ENCODE data around the gene APOBEC2. TPM values are rescaled to one million over a fixed set of nuclear protein-coding genes. Genes with fewer than 3 reads are reported as not detected.

APOBEC2 gene
- total and polyA plus RNA-seq, 2 of the 13 experiments (the other 11 are each of a cell fraction or from before 2014, with no cell fraction given) = 0.09 TPM; not detected in 1

DNA sequence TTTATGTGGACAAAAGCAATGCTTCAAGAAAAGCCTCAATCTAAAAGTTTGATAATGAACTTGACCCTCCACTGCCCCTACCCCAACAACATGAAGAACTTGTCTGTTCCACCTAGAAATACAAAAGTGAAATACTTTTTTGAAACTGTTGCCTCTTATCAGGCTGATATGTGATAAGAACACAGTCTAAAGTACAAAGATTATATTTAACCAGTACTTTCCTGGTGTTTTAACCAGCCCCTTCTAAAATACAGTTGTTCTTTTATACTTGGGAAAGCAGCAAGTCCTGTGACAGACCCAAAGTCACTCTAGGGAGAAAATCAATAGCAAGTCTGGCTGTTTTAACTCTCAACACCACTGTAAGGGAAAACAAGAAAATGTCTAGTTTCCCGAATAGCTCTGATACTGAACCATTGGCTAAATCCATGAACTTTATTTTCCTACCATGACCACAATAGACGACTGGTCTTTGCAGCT lies 12.6 kb downstream of the APOBEC2 start (continued):
- TF ChIP-seq ZNF724P (CRISPR knock-in tag; IDR thresholded peaks at IDR 0.05; ENCODE audit: borderline replicate concordance) (no peak), MED8 (CRISPR knock-in tag; IDR thresholded peaks at IDR 0.05; ENCODE audit: insufficient replicate concordance) (no peak), AGO2 (optimal IDR thresholded peaks at IDR 0.05; ENCODE audit: low read depth, low read length) (no peak), NFYC (CRISPR knock-in tag; IDR thresholded peaks at IDR 0.05) (peak; percentile 0; the same call in 1 of the 2 replicates), ZNF549 (CRISPR knock-in tag; IDR thresholded peaks at IDR 0.05) (no peak), PCBP2 (optimal IDR thresholded peaks at IDR 0.05; ENCODE audit: low read depth, low read length, poor library complexity, severe bottlenecking) (no peak), HHEX (CRISPR knock-in tag; IDR thresholded peaks at IDR 0.05) (no peak), ZNF780A (CRISPR knock-in tag; IDR thresholded peaks at IDR 0.05) (0 out of 2 replicates have a peak, but pooled peaks have one; percentile 52), NRL (CRISPR knock-in tag; IDR thresholded peaks at IDR 0.05; ENCODE audit: borderline replicate concordance) (no peak), ZNF891 (CRISPR knock-in tag; IDR thresholded peaks at IDR 0.05) (no peak), HOXA3 (CRISPR knock-in tag; IDR thresholded peaks at IDR 0.05) (no peak), CENPX (CRISPR knock-in tag; IDR thresholded peaks at IDR 0.05) (no peak), TCF12 (IDR thresholded peaks at IDR 0.05) (no peak), TCF12 (CRISPR knock-in tag; IDR thresholded peaks at IDR 0.05) (peak; percentile 47; the same call in 1 of the 2 replicates), ZFP36L1 (CRISPR knock-in tag; IDR thresholded peaks at IDR 0.05) (no peak), RFX5 (IDR thresholded peaks at IDR 0.05; ENCODE audit: low read depth, low read length) (no peak)
- TF ChIP-seq, protein P1, sequence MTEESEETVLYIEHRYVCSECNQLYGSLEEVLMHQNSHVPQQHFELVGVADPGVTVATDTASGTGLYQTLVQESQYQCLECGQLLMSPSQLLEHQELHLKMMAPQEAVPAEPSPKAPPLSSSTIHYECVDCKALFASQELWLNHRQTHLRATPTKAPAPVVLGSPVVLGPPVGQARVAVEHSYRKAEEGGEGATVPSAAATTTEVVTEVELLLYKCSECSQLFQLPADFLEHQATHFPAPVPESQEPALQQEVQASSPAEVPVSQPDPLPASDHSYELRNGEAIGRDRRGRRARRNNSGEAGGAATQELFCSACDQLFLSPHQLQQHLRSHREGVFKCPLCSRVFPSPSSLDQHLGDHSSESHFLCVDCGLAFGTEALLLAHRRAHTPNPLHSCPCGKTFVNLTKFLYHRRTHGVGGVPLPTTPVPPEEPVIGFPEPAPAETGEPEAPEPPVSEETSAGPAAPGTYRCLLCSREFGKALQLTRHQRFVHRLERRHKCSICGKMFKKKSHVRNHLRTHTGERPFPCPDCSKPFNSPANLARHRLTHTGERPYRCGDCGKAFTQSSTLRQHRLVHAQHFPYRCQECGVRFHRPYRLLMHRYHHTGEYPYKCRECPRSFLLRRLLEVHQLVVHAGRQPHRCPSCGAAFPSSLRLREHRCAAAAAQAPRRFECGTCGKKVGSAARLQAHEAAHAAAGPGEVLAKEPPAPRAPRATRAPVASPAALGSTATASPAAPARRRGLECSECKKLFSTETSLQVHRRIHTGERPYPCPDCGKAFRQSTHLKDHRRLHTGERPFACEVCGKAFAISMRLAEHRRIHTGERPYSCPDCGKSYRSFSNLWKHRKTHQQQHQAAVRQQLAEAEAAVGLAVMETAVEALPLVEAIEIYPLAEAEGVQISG (CRISPR knock-in tag; IDR thresholded peaks at IDR 0.05) = no peak
- TF ChIP-seq, protein P2, sequence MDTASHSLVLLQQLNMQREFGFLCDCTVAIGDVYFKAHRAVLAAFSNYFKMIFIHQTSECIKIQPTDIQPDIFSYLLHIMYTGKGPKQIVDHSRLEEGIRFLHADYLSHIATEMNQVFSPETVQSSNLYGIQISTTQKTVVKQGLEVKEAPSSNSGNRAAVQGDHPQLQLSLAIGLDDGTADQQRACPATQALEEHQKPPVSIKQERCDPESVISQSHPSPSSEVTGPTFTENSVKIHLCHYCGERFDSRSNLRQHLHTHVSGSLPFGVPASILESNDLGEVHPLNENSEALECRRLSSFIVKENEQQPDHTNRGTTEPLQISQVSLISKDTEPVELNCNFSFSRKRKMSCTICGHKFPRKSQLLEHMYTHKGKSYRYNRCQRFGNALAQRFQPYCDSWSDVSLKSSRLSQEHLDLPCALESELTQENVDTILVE (CRISPR knock-in tag; IDR thresholded peaks at IDR 0.05) = peak; percentile 74; the same call in 1 of the 2 replicates
- TF ChIP-seq, protein P3, sequence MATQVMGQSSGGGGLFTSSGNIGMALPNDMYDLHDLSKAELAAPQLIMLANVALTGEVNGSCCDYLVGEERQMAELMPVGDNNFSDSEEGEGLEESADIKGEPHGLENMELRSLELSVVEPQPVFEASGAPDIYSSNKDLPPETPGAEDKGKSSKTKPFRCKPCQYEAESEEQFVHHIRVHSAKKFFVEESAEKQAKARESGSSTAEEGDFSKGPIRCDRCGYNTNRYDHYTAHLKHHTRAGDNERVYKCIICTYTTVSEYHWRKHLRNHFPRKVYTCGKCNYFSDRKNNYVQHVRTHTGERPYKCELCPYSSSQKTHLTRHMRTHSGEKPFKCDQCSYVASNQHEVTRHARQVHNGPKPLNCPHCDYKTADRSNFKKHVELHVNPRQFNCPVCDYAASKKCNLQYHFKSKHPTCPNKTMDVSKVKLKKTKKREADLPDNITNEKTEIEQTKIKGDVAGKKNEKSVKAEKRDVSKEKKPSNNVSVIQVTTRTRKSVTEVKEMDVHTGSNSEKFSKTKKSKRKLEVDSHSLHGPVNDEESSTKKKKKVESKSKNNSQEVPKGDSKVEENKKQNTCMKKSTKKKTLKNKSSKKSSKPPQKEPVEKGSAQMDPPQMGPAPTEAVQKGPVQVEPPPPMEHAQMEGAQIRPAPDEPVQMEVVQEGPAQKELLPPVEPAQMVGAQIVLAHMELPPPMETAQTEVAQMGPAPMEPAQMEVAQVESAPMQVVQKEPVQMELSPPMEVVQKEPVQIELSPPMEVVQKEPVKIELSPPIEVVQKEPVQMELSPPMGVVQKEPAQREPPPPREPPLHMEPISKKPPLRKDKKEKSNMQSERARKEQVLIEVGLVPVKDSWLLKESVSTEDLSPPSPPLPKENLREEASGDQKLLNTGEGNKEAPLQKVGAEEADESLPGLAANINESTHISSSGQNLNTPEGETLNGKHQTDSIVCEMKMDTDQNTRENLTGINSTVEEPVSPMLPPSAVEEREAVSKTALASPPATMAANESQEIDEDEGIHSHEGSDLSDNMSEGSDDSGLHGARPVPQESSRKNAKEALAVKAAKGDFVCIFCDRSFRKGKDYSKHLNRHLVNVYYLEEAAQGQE (IDR thresholded peaks at IDR 0.05; ENCODE audit: borderline replicate concordance in 1 of 2, low read depth in 1 of 2, low read length in 2 of 2) = peak in 1 of 2 experiments; percentile 24; a peak in 1 of 4 replicates
- TF ChIP-seq, protein P4, sequence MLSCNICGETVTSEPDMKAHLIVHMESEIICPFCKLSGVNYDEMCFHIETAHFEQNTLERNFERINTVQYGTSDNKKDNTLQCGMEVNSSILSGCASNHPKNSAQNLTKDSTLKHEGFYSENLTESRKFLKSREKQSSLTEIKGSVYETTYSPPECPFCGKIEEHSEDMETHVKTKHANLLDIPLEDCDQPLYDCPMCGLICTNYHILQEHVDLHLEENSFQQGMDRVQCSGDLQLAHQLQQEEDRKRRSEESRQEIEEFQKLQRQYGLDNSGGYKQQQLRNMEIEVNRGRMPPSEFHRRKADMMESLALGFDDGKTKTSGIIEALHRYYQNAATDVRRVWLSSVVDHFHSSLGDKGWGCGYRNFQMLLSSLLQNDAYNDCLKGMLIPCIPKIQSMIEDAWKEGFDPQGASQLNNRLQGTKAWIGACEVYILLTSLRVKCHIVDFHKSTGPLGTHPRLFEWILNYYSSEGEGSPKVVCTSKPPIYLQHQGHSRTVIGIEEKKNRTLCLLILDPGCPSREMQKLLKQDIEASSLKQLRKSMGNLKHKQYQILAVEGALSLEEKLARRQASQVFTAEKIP (CRISPR knock-in tag; IDR thresholded peaks at IDR 0.05; ENCODE audit: borderline replicate concordance) = no peak
